B cell (primary cell): ENCODE measurements around the gene CEP68. TPM values are rescaled to one million over a fixed set of nuclear protein-coding genes. Genes with fewer than 3 reads are reported as not detected.

Source experiments
- ATAC-seq: fragments of 200-7000 bp; cut with Tn5 transposase; one replicate; pipeline ENCODE4 v1.10.0; 2021; ENCODE audit warnings: low read depth, mild to moderate bottlenecking, moderate number of reproducible peaks, moderate library complexity
- CTCF ChIA-PET: fragments of 350-600 bp; sonication (Branson Sonifier 250); formaldehyde crosslinking; loops from one replicate; lab custom pipeline; 2021; ENCODE audit warnings: antibody characterized with exemption, inconsistent platforms; lab: Charles Lee
- POLR2A ChIA-PET: fragments of 350-600 bp; sonication (Branson Sonifier 250); formaldehyde crosslinking; loops from one replicate; lab custom pipeline; 2021; ENCODE audit warnings: antibody characterized with exemption; lab: Charles Lee
- DNase-seq: peaks from one replicate; pipeline ENCODE4 v3.0.0; 2013
- H2AFZ ChIP-seq: 2 replicates; pipeline ENCODE4 v1.6.1; 2012; ENCODE audit warnings: mild to moderate bottlenecking, low read depth, low read length; ENCODE audit not compliant: insufficient read depth, poor library complexity, severe bottlenecking
- H3K27ac ChIP-seq, 2 donors: 1 replicate in 1 of 2; 2 replicates in 1 of 2; pipeline ENCODE4 v1.5.1; 2012 to 2013; ENCODE audit warnings: low read length in 2 of 2, mild to moderate bottlenecking in 2 of 2, moderate library complexity in 1 of 2
- H3K27me3 ChIP-seq, 4 experiments: fragments of 200-600 bp in 1 of 4; sonication (generic) in 1 of 4; replicated peaks in 1 of 4; 1 replicate in 2 of 4; 2 replicates in 2 of 4; pipeline versions ENCODE4 v1.6.1 to v1.7.0; 2013 to 2016; ENCODE audit warnings: low read length in 3 of 4, mild to moderate bottlenecking in 2 of 4, mixed read lengths in 1 of 4, moderate library complexity in 1 of 4; ENCODE audit not compliant: insufficient read depth in 4 of 4, control insufficient read depth in 3 of 4; ENCODE audit errors: control extremely low read depth in 1 of 4
- H3K36me3 ChIP-seq, 2 experiments: replicated peaks in 1 of 2; 1 replicate in 1 of 2; 2 replicates in 1 of 2; pipeline versions ENCODE4 v1.6.1 to v1.7.1; 2013; ENCODE audit warnings: low read length in 1 of 2; ENCODE audit not compliant: insufficient read depth in 2 of 2, control insufficient read depth in 1 of 2; ENCODE audit errors: control extremely low read depth in 1 of 2, extremely low read depth in 1 of 2
- H3K4me1 ChIP-seq, 2 donors: fragments of 200-600 bp in 1 of 2; sonication (generic) in 1 of 2; 1 replicate in 1 of 2; 2 replicates in 1 of 2; pipeline versions ENCODE4 v1.5.1 to v1.6.1; 2013 to 2017; ENCODE audit warnings: low read length in 2 of 2; ENCODE audit not compliant: control insufficient read depth in 2 of 2, insufficient read depth in 2 of 2
- H3K4me2 ChIP-seq: replicated peaks from 2 replicates; pipeline ENCODE3; 2012; ENCODE audit warnings: mild to moderate bottlenecking, low read depth, low read length; ENCODE audit not compliant: poor library complexity, severe bottlenecking
- H3K4me3 ChIP-seq, 5 experiments: fragments of 200-600 bp in 1 of 5; sonication (generic) in 1 of 5; 1 replicate in 3 of 5; 2 replicates in 2 of 5; pipeline versions ENCODE4 v1.5.1 to v1.7.0; 2011 to 2016; ENCODE audit warnings: low read length in 4 of 5, mild to moderate bottlenecking in 4 of 5, low read depth in 2 of 5, control low read depth in 1 of 5, moderate library complexity in 1 of 5; ENCODE audit not compliant: insufficient read depth in 1 of 5; ENCODE audit errors: control extremely low read depth in 1 of 5, extremely low read depth in 1 of 5
- H3K79me2 ChIP-seq: fragments of 200-600 bp; sonication (generic); one replicate; pipeline ENCODE4 v1.6.0; 2016; ENCODE audit warnings: low read length; ENCODE audit not compliant: control insufficient read depth, insufficient read depth
- H3K9ac ChIP-seq: fragments of 200-600 bp; sonication (generic); 2 replicates; pipeline ENCODE4 v1.6.1; 2017; ENCODE audit warnings: mild to moderate bottlenecking, low read length, moderate library complexity
- H3K9me3 ChIP-seq, 3 donors: one replicate each; pipeline versions ENCODE4 v1.6.1 to v1.7.1; 2013; ENCODE audit warnings: low read length in 2 of 3; ENCODE audit not compliant: control insufficient read depth in 2 of 3, insufficient read depth in 1 of 3; ENCODE audit errors: control extremely low read depth in 1 of 3
- H4K20me1 ChIP-seq: 2 replicates; pipeline ENCODE4 v1.6.0; 2012; ENCODE audit warnings: mild to moderate bottlenecking, low read length; ENCODE audit not compliant: insufficient read depth, control insufficient read depth, poor library complexity, severe bottlenecking
- H3K27ac Mint-ChIP-seq: one replicate; pipeline ENCODE4 v1.8.0; 2021; ENCODE audit warnings: mixed read lengths
- H3K27me3 Mint-ChIP-seq: one replicate; pipeline ENCODE4 v1.8.0; 2021; ENCODE audit warnings: mixed read lengths
- H3K4me1 Mint-ChIP-seq: one replicate; pipeline ENCODE4 v1.8.0; 2021; ENCODE audit warnings: mixed read lengths
- H3K4me3 Mint-ChIP-seq: one replicate; pipeline ENCODE4 v1.8.0; 2021; ENCODE audit warnings: mixed read lengths
- H3K9me3 Mint-ChIP-seq: one replicate; pipeline ENCODE4 v1.8.0; 2022; ENCODE audit warnings: mixed read lengths; ENCODE audit not compliant: insufficient read depth
- CTCF ChIP-seq: fragments of 200-600 bp; IDR thresholded peaks from one replicate; pipeline ENCODE4 v1.8.0; 2022; ENCODE audit warnings: antibody characterized with exemption, mild to moderate bottlenecking
- EZH2 ChIP-seq: IDR thresholded peaks from 2 replicates; pipeline ENCODE4 v1.6.1; 2012; ENCODE audit warnings: borderline replicate concordance, low read depth, mild to moderate bottlenecking, moderate library complexity, low read length; ENCODE audit not compliant: insufficient read depth, poor library complexity, severe bottlenecking
- WGBS: methylation state at CpG from one replicate; pipeline ENCODE4 v1.1.5; 2013; ENCODE audit warnings: missing lambda C conversion rate; ENCODE audit not compliant: insufficient coverage; 5-methylcytosine and 5-hydroxymethylcytosine counted together
- intact Hi-C: fragments of 100-400 bp; cut with micrococcal nuclease; formaldehyde crosslinking; loops from one replicate; pipeline ENCODE4 v1.10.0; 2022
- polyA plus RNA-seq: library from polyadenylated mRNA; depleted of rRNA; stranded (reverse); fragments of >200 nt; gene quantifications from 2 replicates; pipeline ENCODE4 v1.2.3, GENCODE V29; 2012
- total RNA-seq, 2 donors: library from RNA; stranded (reverse); fragments of 120-200 nt in 1 of 2; gene quantifications; 1 replicate in 1 of 2; 2 replicates in 1 of 2; pipeline versions ENCODE4 v1.2.3 to v1.2.4, GENCODE V29; 2013 to 2022

The CEP68 gene
- total and polyA plus RNA-seq, 2 donors (not counting 1 experiment from before 2014, with no cell fraction given), result 11.0 to 32.0 TPM

DNA sequence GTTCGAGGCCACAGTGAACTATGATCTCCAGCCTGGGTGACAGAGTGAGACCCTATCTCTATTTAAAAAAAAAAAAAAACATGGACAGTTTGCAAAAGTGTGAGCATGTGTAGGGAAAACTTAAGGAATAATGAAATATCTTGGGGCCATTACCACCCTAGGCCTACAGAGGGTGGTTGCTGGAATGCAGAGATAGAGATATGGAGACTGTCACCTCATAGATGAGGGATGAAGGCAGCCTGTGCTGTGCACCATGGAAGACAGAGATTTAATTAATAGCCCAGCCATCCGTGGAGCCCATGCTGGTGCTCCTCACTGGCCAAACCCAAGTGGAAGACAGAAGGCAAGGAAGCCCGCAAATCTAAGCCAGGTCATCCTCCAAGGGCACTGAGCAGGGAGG, 16.6 kb upstream of the CEP68 start:
- Mint-ChIP-seq H3K27me3 (no peaks in the 10 kb centered on the region), H3K27ac (no peak overlapping the region)
- POLR2A ChIA-PET, result no interaction called here

More for the DNA sequence above, 16.6 kb upstream of the CEP68 start:
- 100% methylated on average over 2 of the region's 3 CpGs for WGBS
- ATAC-seq (no peak), DNase-seq (no peak)
- Mint-ChIP-seq H3K4me3 (no peak overlapping the region), H3K9me3 (peaks cover 5% of the 10 kb centered on the region), H3K4me1 (peaks cover 18% of the 10 kb centered on the region)
- no peak overlapping the region for H3K4me3 ChIP-seq
- CTCF ChIA-PET, result interaction anchor here (0.9 to 20.2 kb wide), 15 partner anchors 8 to 121 kb away, joined by 3 to 360 read pairs (median 4); no protein-coding TSS in a partner anchor
- no peak overlapping the region for H3K4me2 ChIP-seq
- H3K36me3 ChIP-seq, result peaks cover 4 to 57% of the 10 kb centered on the region in 2 experiments
- H3K27me3 ChIP-seq, result no peaks in the 10 kb centered on the region
- TF ChIP-seq EZH2 (no peak), CTCF (no peak)
- peaks cover 5% of the 10 kb centered on the region for H4K20me1 ChIP-seq
- peaks cover 0 to 11% (median 9%) of the 10 kb centered on the region in 3 donors for H3K9me3 ChIP-seq
- no peak overlapping the region for H3K27ac ChIP-seq
- intact Hi-C loops, result loop anchor here (1.0 to 5.0 kb wide), 6 partner anchors 13 to 452 kb away; partner anchors contain the start of genes CEP68 and SLC1A4
- H3K79me2 ChIP-seq, result peaks cover 66% of the 10 kb centered on the region
- H2AFZ ChIP-seq, result no peak overlapping the region
- H3K4me1 ChIP-seq, result peaks cover 5% of the 10 kb centered on the region in 2 donors
- no peak overlapping the region for H3K9ac ChIP-seq
